Mesenchymal stem cell (in vitro differentiated cells and primary cell): ENCODE results near the gene SLIT3.

Experiments
- DNase-seq: peaks from one replicate; pipeline ENCODE4 v3.0.0-alpha.2; 2013
- H2AFZ ChIP-seq: one replicate; pipeline ENCODE4 v1.6.1; 2013; ENCODE audit warnings: low read depth, mild to moderate bottlenecking, control low read depth, inconsistent platforms, low read length, moderate library complexity
- H2AK5ac ChIP-seq: 2 replicates; pipeline ENCODE4 v1.6.1; 2013; ENCODE audit warnings: low read length, moderate library complexity, mild to moderate bottlenecking, inconsistent platforms; ENCODE audit not compliant: severe bottlenecking
- H2BK120ac ChIP-seq: one replicate; pipeline ENCODE4 v1.6.1; 2013; ENCODE audit warnings: low read depth, mild to moderate bottlenecking, inconsistent platforms, low read length, moderate library complexity
- H2BK12ac ChIP-seq, 2 experiments: one replicate each; pipeline ENCODE4 v1.6.1; 2013; ENCODE audit warnings: inconsistent platforms in 2 of 2, low read length in 2 of 2, mild to moderate bottlenecking in 2 of 2, moderate library complexity in 2 of 2, control low read depth in 1 of 2
- H2BK15ac ChIP-seq: one replicate; pipeline ENCODE4 v1.6.1; 2013; ENCODE audit warnings: mild to moderate bottlenecking, low read depth, inconsistent platforms; ENCODE audit not compliant: poor library complexity, severe bottlenecking
- H2BK5ac ChIP-seq: 2 replicates; pipeline ENCODE4 v1.6.1; 2013; ENCODE audit warnings: low read depth, mild to moderate bottlenecking, low read length, control low read depth, inconsistent platforms; ENCODE audit not compliant: poor library complexity, severe bottlenecking
- H3K14ac ChIP-seq, 2 experiments: one replicate each; pipeline ENCODE4 v1.6.1; 2013; ENCODE audit warnings: inconsistent platforms in 2 of 2, low read length in 2 of 2, control low read depth in 1 of 2, mild to moderate bottlenecking in 1 of 2, moderate library complexity in 1 of 2
- H3K18ac ChIP-seq, 2 experiments: one replicate each; pipeline ENCODE4 v1.6.1; 2013; ENCODE audit warnings: inconsistent platforms in 2 of 2, low read length in 2 of 2, control low read depth in 1 of 2, low read depth in 1 of 2, mild to moderate bottlenecking in 1 of 2
- H3K23ac ChIP-seq, 2 experiments: one replicate each; pipeline ENCODE4 v1.6.1; 2013; ENCODE audit warnings: inconsistent platforms in 2 of 2, low read length in 2 of 2, mild to moderate bottlenecking in 2 of 2, moderate library complexity in 2 of 2, control low read depth in 1 of 2
- H3K27ac ChIP-seq: 2 replicates; pipeline ENCODE4 v1.5.1; 2013; ENCODE audit warnings: mild to moderate bottlenecking, moderate library complexity, low read length, control low read depth, inconsistent platforms; ENCODE audit not compliant: poor library complexity, severe bottlenecking
- H3K27me3 ChIP-seq, 2 experiments: 2 replicates each; pipeline versions ENCODE4 v1.6.1 to v1.7.0; 2013; ENCODE audit warnings: low read length in 2 of 2, mild to moderate bottlenecking in 2 of 2, moderate library complexity in 2 of 2, control low read depth in 1 of 2, inconsistent platforms in 1 of 2; ENCODE audit not compliant: control insufficient read depth in 1 of 2, insufficient read depth in 1 of 2
- H3K36me3 ChIP-seq, 2 experiments: 2 replicates each; pipeline versions ENCODE4 v1.6.1 to v1.7.0; 2013; ENCODE audit warnings: low read length in 2 of 2, control low read depth in 1 of 2, inconsistent platforms in 1 of 2, low read depth in 1 of 2, mild to moderate bottlenecking in 1 of 2; ENCODE audit not compliant: insufficient read depth in 2 of 2, control insufficient read depth in 1 of 2
- H3K4ac ChIP-seq, 2 experiments: one replicate each; pipeline ENCODE4 v1.6.1; 2013; ENCODE audit warnings: inconsistent platforms in 2 of 2, low read length in 2 of 2, mild to moderate bottlenecking in 2 of 2, moderate library complexity in 2 of 2, control low read depth in 1 of 2, low read depth in 1 of 2
- H3K4me1 ChIP-seq: 2 replicates; pipeline ENCODE4 v1.6.1; 2013; ENCODE audit warnings: low read depth, low read length, control low read depth; ENCODE audit not compliant: control insufficient read depth, insufficient read depth
- H3K4me2 ChIP-seq: 2 replicates; pipeline ENCODE4 v1.6.1; 2013; ENCODE audit warnings: low read length, mild to moderate bottlenecking, inconsistent platforms; ENCODE audit not compliant: poor library complexity, severe bottlenecking
- H3K4me3 ChIP-seq, 2 experiments: 2 replicates each; pipeline versions ENCODE4 v1.5.1 to v1.7.0; 2013; ENCODE audit warnings: low read length in 2 of 2, mild to moderate bottlenecking in 2 of 2, control low read depth in 1 of 2, low read depth in 1 of 2; ENCODE audit not compliant: insufficient read depth in 1 of 2
- H3K79me1 ChIP-seq: replicated peaks from 2 replicates; pipeline ENCODE4 v1.6.1; 2013; ENCODE audit warnings: mild to moderate bottlenecking, control low read depth, low read length, inconsistent platforms; ENCODE audit not compliant: poor library complexity, severe bottlenecking
- H3K9ac ChIP-seq: 2 replicates; pipeline ENCODE4 v1.7.0; 2013; ENCODE audit warnings: mild to moderate bottlenecking, low read length, moderate library complexity
- H3K9me3 ChIP-seq: 2 replicates; pipeline ENCODE4 v1.7.0; 2013; ENCODE audit warnings: mild to moderate bottlenecking, low read length; ENCODE audit not compliant: control insufficient read depth
- H4K8ac ChIP-seq: one replicate; pipeline ENCODE4 v1.6.1; 2013; ENCODE audit warnings: inconsistent platforms, mild to moderate bottlenecking, low read length, moderate library complexity
- H4K91ac ChIP-seq: one replicate; pipeline ENCODE4 v1.6.1; 2013; ENCODE audit warnings: mild to moderate bottlenecking, low read length, inconsistent platforms
- WGBS: methylation state at CpG from one replicate; pipeline ENCODE4 v1.1.7; 2013; ENCODE audit warnings: mixed read lengths; 5-methylcytosine and 5-hydroxymethylcytosine counted together

SLIT3 gene

GRCh38 chr5:168766426-168766700 lies 534.6 kb downstream of the SLIT3 start:
- 69% methylated on average over 2 of the region's 2 CpGs for WGBS
- DNase-seq, result no peak
- H3K36me3 ChIP-seq, result peaks cover 0 to 81% of the 10 kb centered on the region in 2 experiments
- no peak overlapping the region for H2BK15ac ChIP-seq
- no peak overlapping the region for H3K4me3 ChIP-seq
- no peak overlapping the region for H2BK12ac ChIP-seq
- H3K4me2 ChIP-seq, result no peak overlapping the region
- H3K9ac ChIP-seq, result no peak overlapping the region
- no peak overlapping the region for H2BK120ac ChIP-seq
- no peaks in the 10 kb centered on the region for H3K4me1 ChIP-seq
- H3K23ac ChIP-seq, result no peak overlapping the region
- H4K91ac ChIP-seq, result no peak overlapping the region
- no peak overlapping the region for H2AFZ ChIP-seq
- no peak overlapping the region for H3K4ac ChIP-seq
- no peaks in the 10 kb centered on the region for H3K79me1 ChIP-seq
- H2BK5ac ChIP-seq, result no peak overlapping the region
- H3K27me3 ChIP-seq, result peaks cover 0 to 4% of the 10 kb centered on the region in 2 experiments
- H3K27ac ChIP-seq, result no peak overlapping the region
- no peak overlapping the region for H3K14ac ChIP-seq
- no peak overlapping the region for H2AK5ac ChIP-seq
- peaks cover 8% of the 10 kb centered on the region for H3K9me3 ChIP-seq
- no peak overlapping the region for H4K8ac ChIP-seq
- H3K18ac ChIP-seq, result no peak overlapping the region

DNA sequence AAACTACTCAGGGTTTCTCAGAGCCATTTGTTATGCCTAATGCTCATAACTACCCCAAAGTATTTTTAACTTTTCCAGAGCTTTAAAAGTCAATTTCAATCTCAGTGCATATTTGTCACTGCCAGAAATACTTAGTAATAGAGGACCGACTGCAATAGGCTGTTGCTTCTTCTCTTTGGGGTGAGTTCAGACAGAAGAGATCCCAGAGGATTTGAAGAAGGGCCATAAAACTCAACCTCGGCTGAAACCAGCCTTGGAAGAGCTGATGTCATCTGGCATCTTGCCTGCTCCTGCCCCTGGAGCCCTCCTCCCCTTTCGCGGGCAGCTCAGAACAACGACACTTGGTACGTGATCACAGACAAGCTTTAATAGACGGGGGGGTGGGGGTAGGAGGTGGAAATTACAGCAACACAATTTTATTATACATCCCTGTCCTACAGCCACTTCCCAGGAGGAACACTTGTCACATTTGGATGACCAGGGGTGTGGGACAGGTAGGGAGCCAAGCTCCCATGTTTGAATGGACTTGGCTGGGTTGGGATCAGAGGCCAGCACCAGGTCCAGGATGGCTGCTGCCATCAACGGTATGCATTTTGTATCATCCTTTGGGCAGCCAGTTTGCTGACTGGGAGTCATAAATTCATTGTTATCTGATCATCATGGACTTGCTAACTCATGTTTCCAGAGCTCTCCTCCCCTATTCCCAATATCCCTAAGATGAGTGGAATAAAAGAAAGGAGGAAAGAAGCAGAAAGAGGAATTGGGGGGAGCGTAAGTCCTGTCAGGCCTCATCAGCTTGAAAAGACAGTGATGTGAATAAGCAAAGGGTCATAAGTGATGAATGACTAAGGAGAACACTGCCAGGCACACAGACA lies 535.2 kb downstream of the SLIT3 start:
- peak; percentile 7 for DNase-seq
- Histone ChIP-seq H2BK120ac (no peak overlapping the region), H2BK12ac (no peak overlapping the region), H3K18ac (no peak overlapping the region), H3K27me3 (peaks cover 0 to 4% of the 10 kb centered on the region in 2 experiments), H4K8ac (no peak overlapping the region), H3K4me2 (no peak overlapping the region), H3K79me1 (no peaks in the 10 kb centered on the region), H3K36me3 (peaks cover 0 to 81% of the 10 kb centered on the region in 2 experiments), H4K91ac (no peak overlapping the region), H3K27ac (no peak overlapping the region), H2BK5ac (no peak overlapping the region), H2AK5ac (no peak overlapping the region), H2BK15ac (no peak overlapping the region), H3K4me1 (no peaks in the 10 kb centered on the region), H3K9ac (peak overlapping the region; percentile 53), H3K9me3 (peaks cover 8% of the 10 kb centered on the region), H3K14ac (no peak overlapping the region), H3K23ac (no peak overlapping the region), H2AFZ (no peak overlapping the region), H3K4me3 (peak overlapping the region in 1 of 2 experiments; percentile 38), H3K4ac (no peak overlapping the region)
- 56% methylated on average over 4 of the region's 9 CpGs for WGBS

DNA sequence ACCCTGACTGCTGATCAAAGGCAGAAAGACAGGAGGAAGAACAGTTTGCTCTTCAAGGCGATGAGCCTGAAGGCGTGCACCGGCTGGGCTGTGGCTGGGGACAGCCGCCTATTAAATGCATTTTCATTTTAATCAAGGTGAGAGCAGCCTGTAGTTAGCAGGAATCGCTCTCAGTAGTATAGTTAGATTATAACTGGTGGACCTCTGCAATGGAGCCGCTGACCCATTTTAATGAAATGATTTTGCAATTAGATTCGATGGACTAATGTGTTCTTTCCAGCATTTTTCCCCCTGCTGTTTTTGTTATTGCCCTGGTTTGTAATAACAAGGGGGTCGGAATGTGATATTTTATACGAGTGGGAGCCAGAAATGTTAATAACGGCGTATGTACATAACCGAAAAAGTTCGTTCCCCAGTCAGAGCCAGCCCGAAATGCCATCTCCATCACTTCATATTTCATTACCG lies 535.8 kb downstream of the SLIT3 start:
- Histone ChIP-seq H3K4me3 (peak overlapping the region in 1 of 2 experiments; percentile 38), H3K23ac (no peak overlapping the region), H3K9me3 (peaks cover 8% of the 10 kb centered on the region), H2AK5ac (no peak overlapping the region), H3K4ac (no peak overlapping the region), H3K27ac (no peak overlapping the region), H2AFZ (no peak overlapping the region), H3K4me2 (no peak overlapping the region), H2BK120ac (no peak overlapping the region), H3K79me1 (no peaks in the 10 kb centered on the region), H4K8ac (no peak overlapping the region), H4K91ac (no peak overlapping the region), H3K36me3 (peaks cover 0 to 81% of the 10 kb centered on the region in 2 experiments), H3K18ac (no peak overlapping the region), H3K27me3 (peaks cover 0 to 4% of the 10 kb centered on the region in 2 experiments), H3K9ac (peak overlapping the region; percentile 53), H2BK15ac (no peak overlapping the region), H3K14ac (no peak overlapping the region), H3K4me1 (no peaks in the 10 kb centered on the region), H2BK5ac (no peak overlapping the region), H2BK12ac (no peak overlapping the region)
- 90% methylated on average over 15 of the region's 15 CpGs for WGBS
- DNase-seq, result no peak

DNA sequence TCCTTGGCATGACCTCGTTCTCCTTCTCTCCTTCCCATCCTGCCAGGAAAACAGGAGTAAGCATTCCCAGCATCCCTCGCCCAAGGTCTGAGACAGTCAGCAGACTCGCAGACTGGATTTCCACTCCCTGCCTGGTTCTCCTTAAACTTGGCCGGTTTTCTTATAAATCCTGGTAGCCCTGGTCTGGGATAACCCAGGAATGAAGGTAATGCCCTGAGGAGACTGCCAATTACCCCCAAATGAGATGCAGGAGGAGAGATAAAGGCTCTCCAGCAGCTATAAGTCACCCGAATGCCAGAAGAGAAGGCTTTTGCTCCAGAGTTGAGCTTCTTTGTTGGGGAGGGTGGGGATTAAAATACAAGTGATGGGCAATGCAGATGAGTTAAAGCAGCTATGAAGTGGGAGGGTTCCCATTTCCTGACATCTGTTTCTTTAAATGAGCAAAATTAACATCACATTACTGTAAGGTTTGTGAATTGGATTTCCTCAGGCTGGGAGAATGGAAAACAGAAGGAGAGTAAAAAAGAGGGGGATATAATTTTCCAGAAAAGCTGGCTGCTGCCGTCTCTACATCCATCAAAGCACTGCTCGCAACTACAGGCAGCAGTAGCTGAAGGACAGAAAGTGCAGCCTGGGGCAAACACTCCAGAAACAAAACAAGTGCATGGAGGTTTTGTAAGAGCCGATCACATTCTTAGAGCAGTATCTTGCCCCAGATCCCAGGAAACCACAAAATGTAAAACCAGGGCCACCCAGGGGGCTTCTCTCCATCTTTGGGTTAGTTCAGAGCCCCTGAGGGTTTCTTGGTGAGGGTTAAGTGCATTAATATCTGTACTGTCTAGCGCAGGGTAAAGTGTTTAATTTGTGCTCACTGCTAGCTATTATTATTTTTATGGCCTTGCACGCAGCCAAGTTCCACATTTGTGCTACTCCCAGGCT lies 544.2 kb downstream of the SLIT3 start:
- 88% methylated on average over 9 of the region's 10 CpGs for WGBS
- H4K8ac ChIP-seq, result no peak overlapping the region

More for the DNA sequence above, 544.2 kb downstream of the SLIT3 start:
- Histone ChIP-seq H3K14ac (peak overlapping the region in 1 of 2 experiments; percentile 13), H3K9ac (no peak overlapping the region), H2AFZ (no peak overlapping the region), H2BK5ac (no peak overlapping the region), H4K91ac (no peak overlapping the region), H3K23ac (no peak overlapping the region), H2BK120ac (no peak overlapping the region), H3K4me3 (no peak overlapping the region), H3K9me3 (no peaks in the 10 kb centered on the region), H3K4me2 (no peak overlapping the region), H3K27me3 (no peaks in the 10 kb centered on the region), H3K27ac (no peak overlapping the region), H2BK12ac (no peak overlapping the region), H2BK15ac (no peak overlapping the region), H3K79me1 (no peaks in the 10 kb centered on the region), H3K4me1 (no peaks in the 10 kb centered on the region), H2AK5ac (no peak overlapping the region), H3K18ac (no peak overlapping the region), H3K36me3 (peaks cover 0 to 91% of the 10 kb centered on the region in 2 experiments), H3K4ac (no peak overlapping the region)
- no peak for DNase-seq
